Measurements from ENCODE around the gene TMCC2. TPM values are rescaled to one million over a fixed set of nuclear protein-coding genes. Genes with fewer than 3 reads are reported as not detected.

The TMCC2 gene
- total RNA-seq, 2 donors from 2014 or later, result 1.5 to 10.6 TPM

- intact Hi-C loops (cut with DNase I), result no loop called here
- TF ChIP-seq POLR2AphosphoS5 (IDR thresholded peaks at IDR 0.05) (no peak), POLR2A (IDR thresholded peaks at IDR 0.05) (no peak), CTCF (IDR thresholded peaks at IDR 0.05) (no peak)
- Histone ChIP-seq H3K36me3 (no peaks in the 10 kb centered on the region), H3K27ac (no peak overlapping the region), H3K4me3 (no peak overlapping the region), H3K27me3 (replicated peaks; ENCODE audit: insufficient read depth) (no peaks in the 10 kb centered on the region), H3K9me3 (no peaks in the 10 kb centered on the region), H3K4me1 (replicated peaks) (no peaks in the 10 kb centered on the region)
- DNase-seq (ENCODE audit: low spot score), result no peak
- 75% methylated on average over 8 of the region's 8 CpGs for WGBS
Measured at GRCh38 chr1:205262731-205263171, 35.0 kb downstream of the TMCC2 start.

GRCh38 chr1:205263580-205264190 lies 35.9 kb downstream of the TMCC2 start:
- H3K4me3 ChIP-seq, result no peak overlapping the region
- intact Hi-C loops (cut with DNase I), result no loop called here
- no peak overlapping the region for H3K27ac ChIP-seq
- no peaks in the 10 kb centered on the region for H3K9me3 ChIP-seq
- DNase-seq (ENCODE audit: low spot score), result no peak
- TF ChIP-seq POLR2A (IDR thresholded peaks at IDR 0.05), result no peak
- TF ChIP-seq CTCF (IDR thresholded peaks at IDR 0.05), result no peak
- TF ChIP-seq POLR2AphosphoS5 (IDR thresholded peaks at IDR 0.05), result no peak
- H3K27me3 ChIP-seq (replicated peaks; ENCODE audit: insufficient read depth), result no peaks in the 10 kb centered on the region
- 74% methylated on average over 2 of the region's 2 CpGs for WGBS
- no peaks in the 10 kb centered on the region for H3K36me3 ChIP-seq
- H3K4me1 ChIP-seq (replicated peaks), result no peaks in the 10 kb centered on the region

DNA sequence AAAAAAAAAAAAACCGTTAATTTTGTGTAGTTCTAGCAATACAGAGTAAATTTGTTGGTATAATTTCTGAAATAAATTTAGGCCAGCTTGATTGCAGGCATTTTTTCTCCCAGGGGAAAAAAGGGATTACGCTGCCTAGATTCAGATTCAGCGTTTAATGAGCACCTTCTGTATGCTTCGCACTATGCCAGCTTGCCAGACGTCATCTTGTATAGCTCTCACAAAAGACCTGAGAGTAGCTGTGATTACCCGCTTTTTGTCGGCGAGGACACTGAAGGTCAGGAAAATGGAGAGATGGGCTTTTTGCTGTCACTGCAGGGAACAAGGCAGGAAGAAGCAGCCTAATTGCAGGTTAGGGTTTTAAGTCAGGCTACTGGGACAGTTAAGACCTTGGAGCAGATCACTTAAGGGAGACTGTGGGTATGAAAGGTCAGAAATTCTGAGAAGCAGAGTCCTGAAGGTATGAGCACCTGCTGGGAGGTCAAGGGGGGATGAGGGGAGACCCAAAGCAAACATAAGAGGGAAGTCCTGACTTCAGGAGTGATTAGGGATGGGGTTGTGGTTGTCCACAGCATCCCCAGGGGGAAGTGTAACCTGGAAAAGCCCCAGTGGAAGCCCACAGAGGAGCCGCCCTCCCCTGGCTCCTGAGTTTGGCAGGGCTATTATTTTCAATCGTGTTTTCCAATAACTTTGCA lies 39.0 kb downstream of the TMCC2 start:
- H3K27me3 ChIP-seq (replicated peaks; ENCODE audit: insufficient read depth), result no peaks in the 10 kb centered on the region
- TF ChIP-seq CTCF (IDR thresholded peaks at IDR 0.05) (no peak), POLR2A (IDR thresholded peaks at IDR 0.05) (no peak), POLR2AphosphoS5 (IDR thresholded peaks at IDR 0.05) (no peak)
- 76% methylated on average over 10 of the region's 10 CpGs for WGBS
- no peaks in the 10 kb centered on the region for H3K4me1 ChIP-seq (replicated peaks)
- no peak for DNase-seq (ENCODE audit: low spot score)
- no peak overlapping the region for H3K4me3 ChIP-seq
- intact Hi-C loops (cut with DNase I), result no loop called here
- no peaks in the 10 kb centered on the region for H3K9me3 ChIP-seq
- no peaks in the 10 kb centered on the region for H3K36me3 ChIP-seq
- H3K27ac ChIP-seq, result no peak overlapping the region

GRCh38 chr1:205267306-205267902 lies 39.7 kb downstream of the TMCC2 start:
- Histone ChIP-seq H3K9me3 (no peaks in the 10 kb centered on the region), H3K27me3 (replicated peaks; ENCODE audit: insufficient read depth) (no peaks in the 10 kb centered on the region), H3K4me3 (no peak overlapping the region), H3K4me1 (replicated peaks) (no peaks in the 10 kb centered on the region), H3K27ac (no peak overlapping the region), H3K36me3 (no peaks in the 10 kb centered on the region)
- DNase-seq (ENCODE audit: low spot score), result no peak
- TF ChIP-seq CTCF (IDR thresholded peaks at IDR 0.05) (no peak), POLR2A (IDR thresholded peaks at IDR 0.05) (no peak), POLR2AphosphoS5 (IDR thresholded peaks at IDR 0.05) (no peak)
- 85% methylated on average over 8 of the region's 8 CpGs for WGBS
- intact Hi-C loops (cut with DNase I), result no loop called here

Measured in prostate gland (tissue), 2 donors.